GM23338 (cell line): ENCODE results near the gene NFATC1. TPM values are rescaled to one million over a fixed set of nuclear protein-coding genes. Genes with fewer than 3 reads are reported as not detected.

Source experiments
- ATAC-seq: fragments of 200-7000 bp; cut with Tn5 transposase; 3 replicates; pipeline ENCODE4 v1.9.1; 2020
- DNase-seq: peaks from one replicate; pipeline ENCODE4 v3.0.0-alpha.2; 2015; ENCODE audit warnings: low spot score
- H2AFZ ChIP-seq: fragments of 200-600 bp; sonication (generic); 2 replicates; pipeline ENCODE4 v1.8.0; 2016; ENCODE audit warnings: antibody characterized with exemption, mild to moderate bottlenecking, moderate library complexity
- H3F3A ChIP-seq: fragments of 200-600 bp; sonication (generic); replicated peaks from 2 replicates; pipeline ENCODE4 v1.8.0; 2017; ENCODE audit warnings: antibody characterized with exemption, mixed run types, low read depth
- H3K27ac ChIP-seq: fragments of 200-600 bp; sonication (generic); 2 replicates; pipeline ENCODE4 v1.6.1; 2016; ENCODE audit warnings: low read depth
- H3K27me3 ChIP-seq: fragments of 200-600 bp; sonication (generic); 2 replicates; pipeline ENCODE4 v1.8.0; 2016; ENCODE audit warnings: mild to moderate bottlenecking, mixed run types, moderate library complexity; ENCODE audit not compliant: insufficient read depth
- H3K36me3 ChIP-seq: fragments of 200-600 bp; sonication (generic); 2 replicates; pipeline ENCODE4 v1.8.0; 2016; ENCODE audit warnings: mild to moderate bottlenecking; ENCODE audit not compliant: insufficient read depth
- H3K4me1 ChIP-seq: fragments of 200-600 bp; sonication (generic); 2 replicates; pipeline ENCODE4 v1.8.0; 2016; ENCODE audit warnings: mild to moderate bottlenecking, moderate library complexity; ENCODE audit not compliant: insufficient read depth
- H3K4me2 ChIP-seq: fragments of 200-600 bp; sonication (generic); 2 replicates; pipeline ENCODE4 v1.7.1; 2017; ENCODE audit warnings: mixed run types
- H3K4me3 ChIP-seq: fragments of 200-600 bp; sonication (generic); 2 replicates; pipeline ENCODE4 v1.6.1; 2016; ENCODE audit warnings: mixed run types
- H3K79me2 ChIP-seq: fragments of 200-600 bp; sonication (generic); replicated peaks from 2 replicates; pipeline ENCODE4 v1.8.0; 2017; ENCODE audit warnings: mild to moderate bottlenecking; ENCODE audit not compliant: insufficient read depth
- H3K9me2 ChIP-seq: fragments of 200-600 bp; sonication (generic); 2 replicates; pipeline ENCODE4 v1.8.0; 2017; ENCODE audit not compliant: insufficient read depth
- H4K20me1 ChIP-seq: fragments of 200-600 bp; sonication (generic); replicated peaks from 2 replicates; pipeline ENCODE4 v1.8.0; 2017; ENCODE audit warnings: mild to moderate bottlenecking; ENCODE audit not compliant: insufficient read depth
- H3K27ac Mint-ChIP-seq: 2 replicates; pipeline ENCODE4 v1.8.0; 2020; ENCODE audit warnings: inconsistent platforms, mild to moderate bottlenecking, moderate library complexity, mixed read lengths
- H3K27me3 Mint-ChIP-seq: 3 replicates; pipeline ENCODE4 v1.8.0; 2022; ENCODE audit warnings: low read depth, mild to moderate bottlenecking, moderate library complexity, mixed read lengths, inconsistent platforms; ENCODE audit not compliant: insufficient read depth, poor library complexity
- H3K36me3 Mint-ChIP-seq: 3 replicates; pipeline ENCODE4 v1.8.0; 2021; ENCODE audit warnings: low read depth, mild to moderate bottlenecking, inconsistent platforms, moderate library complexity, mixed read lengths
- H3K4me1 Mint-ChIP-seq: 3 replicates; pipeline ENCODE4 v1.8.0; 2020; ENCODE audit warnings: mild to moderate bottlenecking, inconsistent platforms, mixed read lengths
- H3K4me3 Mint-ChIP-seq: 3 replicates; pipeline ENCODE4 v1.8.0; 2021; ENCODE audit warnings: moderate library complexity, mild to moderate bottlenecking, inconsistent platforms, mixed read lengths
- H3K9me3 Mint-ChIP-seq: 3 replicates; pipeline ENCODE4 v1.8.0; 2020; ENCODE audit warnings: moderate library complexity, mild to moderate bottlenecking, inconsistent platforms, mixed read lengths
- CREB1 ChIP-seq: fragments of 250-450 bp; sonication (Bioruptor Pico); IDR thresholded peaks from 2 replicates; pipeline ENCODE4 v1.5.0; 2020; ENCODE audit warnings: low read depth, mild to moderate bottlenecking, moderate library complexity
- CTCF ChIP-seq, 2 experiments: fragments of 200-600 bp in 1 of 2; sonication (generic) in 1 of 2; conservative IDR thresholded peaks; 2 replicates each; pipeline versions ENCODE4 v1.5.1 to v1.6.1; 2016 to 2017; ENCODE audit warnings: antibody characterized with exemption in 2 of 2, low read depth in 2 of 2, mild to moderate bottlenecking in 2 of 2, moderate library complexity in 1 of 2
- EZH2 ChIP-seq: fragments of 200-600 bp; sonication (generic); IDR thresholded peaks from one replicate; pipeline ENCODE4 v1.8.0; 2017; ENCODE audit warnings: antibody characterized with exemption, mild to moderate bottlenecking, low read depth; ENCODE audit not compliant: unreplicated experiment
- EZH2phosphoT487 ChIP-seq: fragments of 200-600 bp; sonication (generic); IDR thresholded peaks from one replicate; pipeline ENCODE4 v1.8.1; 2018; ENCODE audit warnings: antibody characterized with exemption; ENCODE audit not compliant: unreplicated experiment
- JUNB ChIP-seq: IDR thresholded peaks from one replicate; pipeline ENCODE4 v1.6.1; 2016; ENCODE audit warnings: antibody characterized with exemption; ENCODE audit not compliant: unreplicated experiment
- NANOG ChIP-seq: IDR thresholded peaks from 2 replicates; pipeline ENCODE4 v1.6.1; 2016; ENCODE audit warnings: antibody characterized with exemption, borderline replicate concordance
- POLR2AphosphoS5 ChIP-seq: IDR thresholded peaks from 2 replicates; pipeline ENCODE4 v1.6.1; 2016; ENCODE audit warnings: antibody characterized with exemption, low read depth
- STAT1 ChIP-seq: IDR thresholded peaks from one replicate; pipeline ENCODE4 v1.6.1; 2016; ENCODE audit warnings: antibody characterized with exemption; ENCODE audit not compliant: unreplicated experiment
- ZNF114 ChIP-seq: fragments of 250-450 bp; sonication (Bioruptor Pico); IDR thresholded peaks from 2 replicates; pipeline ENCODE4 v1.5.0; 2020; ENCODE audit warnings: mild to moderate bottlenecking, moderate library complexity
- ZNF331 ChIP-seq: fragments of 250-450 bp; sonication (Bioruptor Pico); IDR thresholded peaks from 2 replicates; pipeline ENCODE4 v1.5.0; 2020; ENCODE audit warnings: low read depth, mild to moderate bottlenecking, moderate library complexity
- ZNF462 ChIP-seq: fragments of 250-450 bp; sonication (Bioruptor Pico); IDR thresholded peaks from 2 replicates; pipeline ENCODE4 v1.5.0; 2020; ENCODE audit warnings: mild to moderate bottlenecking, moderate library complexity
- polyA plus RNA-seq: library from polyadenylated mRNA; unstranded; fragments of >200 nt; fragmentation: Nextera tagmentation; extraction: Ambion mirVana; gene quantifications from 2 replicates; pipeline ENCODE4 v1.2.1, GENCODE V29; 2016
- total RNA-seq: library from RNA; depleted of rRNA; stranded (reverse); fragments of >200 nt; shearing (Covaris generic); gene quantifications from 2 replicates; pipeline ENCODE4 v1.2.3, GENCODE V29; 2014
- TF ChIP-seq, protein P1 (sequence below): IDR thresholded peaks from one replicate; pipeline ENCODE4 v1.6.1; 2018; ENCODE audit warnings: antibody characterized with exemption; ENCODE audit not compliant: unreplicated experiment
- TF ChIP-seq, protein P2 (sequence below): IDR thresholded peaks from 2 replicates; pipeline ENCODE4 v1.6.1; 2016; ENCODE audit warnings: antibody characterized with exemption

Gene NFATC1
- total and polyA plus RNA-seq, 2 experiments from 2014 or later: 3.9 to 6.4 TPM

DNA sequence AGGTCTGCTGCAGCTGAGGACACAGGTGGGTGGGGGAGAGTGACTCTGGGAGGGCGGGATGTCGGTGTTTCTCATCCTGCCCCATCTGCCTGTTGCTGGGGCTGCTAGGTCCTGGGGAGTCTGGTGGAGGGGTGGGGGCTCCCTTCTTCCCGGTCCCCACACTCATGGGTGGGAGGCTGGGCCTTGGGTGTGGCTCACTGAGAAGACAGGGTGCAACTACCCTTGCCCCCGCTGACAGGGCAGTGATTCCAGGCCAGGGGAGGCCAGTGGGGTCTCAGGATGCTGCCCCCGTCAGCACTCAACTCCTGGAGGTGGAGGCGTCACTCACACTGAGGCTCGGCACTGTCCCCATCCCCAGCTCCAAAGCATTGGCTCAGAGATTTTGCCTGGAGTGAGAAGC, 7.7 kb upstream of the NFATC1 start:
- H3K4me3 Mint-ChIP-seq: no peak overlapping the region
- Histone ChIP-seq H2AFZ (no peak overlapping the region), H3F3A (no peaks in the 10 kb centered on the region), H4K20me1 (no peaks in the 10 kb centered on the region), H3K4me1 (0 out of 2 replicates have a peak, but pooled peaks cover 4% of the 10 kb centered on the region), H3K36me3 (no peaks in the 10 kb centered on the region), H3K27me3 (peaks cover 39% of the 10 kb centered on the region), H3K4me2 (no peak overlapping the region), H3K4me3 (no peak overlapping the region), H3K27ac (no peak overlapping the region), H3K79me2 (no peaks in the 10 kb centered on the region), H3K9me2 (no peaks in the 10 kb centered on the region)
- ATAC-seq (no peak), DNase-seq (no peak)
- peaks cover 38% of the 10 kb centered on the region for H3K27me3 Mint-ChIP-seq
- H3K36me3 Mint-ChIP-seq: no peaks in the 10 kb centered on the region
- H3K4me1 Mint-ChIP-seq: peaks cover 11% of the 10 kb centered on the region
- TF ChIP-seq CTCF (conservative IDR thresholded peaks at IDR 0.05; ENCODE audit: low read depth in 2 of 2) (no peak), POLR2AphosphoS5 (no peak), EZH2 (no peak), ZNF331 (CRISPR knock-in tag) (no peak), ZNF462 (CRISPR knock-in tag) (no peak), ZNF114 (CRISPR knock-in tag) (no peak), EZH2phosphoT487 (no peak), NANOG (no peak), STAT1 (no peak), JUNB (no peak), CREB1 (CRISPR knock-in tag) (no peak)
- TF ChIP-seq, protein P1, sequence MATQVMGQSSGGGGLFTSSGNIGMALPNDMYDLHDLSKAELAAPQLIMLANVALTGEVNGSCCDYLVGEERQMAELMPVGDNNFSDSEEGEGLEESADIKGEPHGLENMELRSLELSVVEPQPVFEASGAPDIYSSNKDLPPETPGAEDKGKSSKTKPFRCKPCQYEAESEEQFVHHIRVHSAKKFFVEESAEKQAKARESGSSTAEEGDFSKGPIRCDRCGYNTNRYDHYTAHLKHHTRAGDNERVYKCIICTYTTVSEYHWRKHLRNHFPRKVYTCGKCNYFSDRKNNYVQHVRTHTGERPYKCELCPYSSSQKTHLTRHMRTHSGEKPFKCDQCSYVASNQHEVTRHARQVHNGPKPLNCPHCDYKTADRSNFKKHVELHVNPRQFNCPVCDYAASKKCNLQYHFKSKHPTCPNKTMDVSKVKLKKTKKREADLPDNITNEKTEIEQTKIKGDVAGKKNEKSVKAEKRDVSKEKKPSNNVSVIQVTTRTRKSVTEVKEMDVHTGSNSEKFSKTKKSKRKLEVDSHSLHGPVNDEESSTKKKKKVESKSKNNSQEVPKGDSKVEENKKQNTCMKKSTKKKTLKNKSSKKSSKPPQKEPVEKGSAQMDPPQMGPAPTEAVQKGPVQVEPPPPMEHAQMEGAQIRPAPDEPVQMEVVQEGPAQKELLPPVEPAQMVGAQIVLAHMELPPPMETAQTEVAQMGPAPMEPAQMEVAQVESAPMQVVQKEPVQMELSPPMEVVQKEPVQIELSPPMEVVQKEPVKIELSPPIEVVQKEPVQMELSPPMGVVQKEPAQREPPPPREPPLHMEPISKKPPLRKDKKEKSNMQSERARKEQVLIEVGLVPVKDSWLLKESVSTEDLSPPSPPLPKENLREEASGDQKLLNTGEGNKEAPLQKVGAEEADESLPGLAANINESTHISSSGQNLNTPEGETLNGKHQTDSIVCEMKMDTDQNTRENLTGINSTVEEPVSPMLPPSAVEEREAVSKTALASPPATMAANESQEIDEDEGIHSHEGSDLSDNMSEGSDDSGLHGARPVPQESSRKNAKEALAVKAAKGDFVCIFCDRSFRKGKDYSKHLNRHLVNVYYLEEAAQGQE: no peak
- TF ChIP-seq, protein P2, sequence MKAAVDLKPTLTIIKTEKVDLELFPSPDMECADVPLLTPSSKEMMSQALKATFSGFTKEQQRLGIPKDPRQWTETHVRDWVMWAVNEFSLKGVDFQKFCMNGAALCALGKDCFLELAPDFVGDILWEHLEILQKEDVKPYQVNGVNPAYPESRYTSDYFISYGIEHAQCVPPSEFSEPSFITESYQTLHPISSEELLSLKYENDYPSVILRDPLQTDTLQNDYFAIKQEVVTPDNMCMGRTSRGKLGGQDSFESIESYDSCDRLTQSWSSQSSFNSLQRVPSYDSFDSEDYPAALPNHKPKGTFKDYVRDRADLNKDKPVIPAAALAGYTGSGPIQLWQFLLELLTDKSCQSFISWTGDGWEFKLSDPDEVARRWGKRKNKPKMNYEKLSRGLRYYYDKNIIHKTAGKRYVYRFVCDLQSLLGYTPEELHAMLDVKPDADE: no peak
- H3K27ac Mint-ChIP-seq: no peak overlapping the region
- H3K9me3 Mint-ChIP-seq: no peaks in the 10 kb centered on the region; the same call in 1 of the 3 replicates
